Left lung (tissue), 10 donors: Measurements from ENCODE around the gene OPRM1. TPM values are rescaled to one million over a fixed set of nuclear protein-coding genes. Genes with fewer than 3 reads are reported as not detected.
A peak's percentile ranks its signal among the peaks of the same experiment; 100 is the strongest.

ENCODE experiments used
- ATAC-seq: fragments of 200-7000 bp; cut with Tn5 transposase; one replicate; pipeline ENCODE4 v1.9.1; 2020; ENCODE audit warnings: moderate library complexity
- DNase-seq, 4 donors: peaks; one replicate each; pipeline ENCODE4 v3.0.0-alpha.2; 2013 to 2020
- H3K27ac ChIP-seq, 2 donors: fragments of 200-600 bp; sonication (generic) in 1 of 2; one replicate each; pipeline versions ENCODE4 v1.5.0 to v1.8.0; 2020 to 2021
- H3K27me3 ChIP-seq, 2 donors: fragments of 200-600 bp; sonication (generic) in 1 of 2; one replicate each; pipeline versions ENCODE4 v1.5.0 to v1.8.0; 2020 to 2021
- H3K36me3 ChIP-seq, 2 donors: fragments of 200-600 bp; sonication (generic) in 1 of 2; one replicate each; pipeline versions ENCODE4 v1.5.0 to v1.8.0; 2020 to 2021
- H3K4me1 ChIP-seq, 2 donors: fragments of 200-600 bp; one replicate each; pipeline ENCODE4 v1.8.0; 2021
- H3K4me3 ChIP-seq, 2 donors: fragments of 200-600 bp; sonication (generic) in 1 of 2; one replicate each; pipeline versions ENCODE4 v1.5.0 to v1.8.0; 2020 to 2021; ENCODE audit warnings: mild to moderate bottlenecking in 1 of 2
- H3K9me3 ChIP-seq, 2 donors: fragments of 200-600 bp; sonication (generic) in 1 of 2; one replicate each; pipeline versions ENCODE4 v1.5.0 to v1.8.0; 2020 to 2021
- intact Hi-C, 2 donors: fragments of 100-400 bp; cut with DNase I; formaldehyde crosslinking; loops; one replicate each; pipeline versions ENCODE4 v1.11.2 to v1.14.2; 2022
- polyA plus RNA-seq, 6 donors: library from polyadenylated mRNA; unstranded; fragments of 120-200 nt; gene quantifications; one replicate each; pipeline ENCODE4 v1.2.1, GENCODE V29; 2013; ENCODE audit not compliant: insufficient read length in 6 of 6
- total RNA-seq, 2 donors: library from RNA; stranded (reverse); fragmentation: NEBNext Ultra II Directional; extraction: Animal tissue kit (Norgen Biotek cat#: 25700); gene quantifications; one replicate each; pipeline ENCODE4 v1.2.1, GENCODE V29; 2021
- TF ChIP-seq, protein P1 (sequence below), 2 donors: fragments of 200-600 bp; sonication (generic) in 1 of 2; IDR thresholded peaks; one replicate each; pipeline versions ENCODE4 v1.5.0 to v1.8.0; 2021; ENCODE audit warnings: antibody characterized with exemption in 2 of 2
- donor health status: DM: no; HTN: yes; CAD: no.
- donor health status: DM: no; HTN: no; CAD: no.

Gene OPRM1
- total and polyA plus RNA-seq, 8 donors: not detected

DNA sequence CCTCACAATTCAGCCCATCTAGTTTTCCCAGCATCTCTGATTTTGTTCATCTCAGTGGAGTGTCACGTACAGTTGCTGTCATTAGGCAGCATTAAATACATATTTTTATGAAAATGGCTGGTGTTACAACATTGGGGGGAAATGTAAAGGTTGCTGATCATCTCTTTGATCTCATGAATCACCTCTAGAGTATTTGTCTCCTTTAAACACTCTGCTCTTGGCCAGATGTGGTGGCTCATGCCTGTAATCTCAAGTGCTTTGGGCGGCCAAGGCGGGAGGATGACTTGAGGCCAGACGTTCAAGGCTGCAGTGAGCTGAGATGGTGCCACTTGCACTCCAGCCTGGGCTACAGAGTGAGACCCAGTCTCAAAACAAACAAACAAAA lies 189.5 kb downstream of the OPRM1 start:
- TF ChIP-seq, protein P1, sequence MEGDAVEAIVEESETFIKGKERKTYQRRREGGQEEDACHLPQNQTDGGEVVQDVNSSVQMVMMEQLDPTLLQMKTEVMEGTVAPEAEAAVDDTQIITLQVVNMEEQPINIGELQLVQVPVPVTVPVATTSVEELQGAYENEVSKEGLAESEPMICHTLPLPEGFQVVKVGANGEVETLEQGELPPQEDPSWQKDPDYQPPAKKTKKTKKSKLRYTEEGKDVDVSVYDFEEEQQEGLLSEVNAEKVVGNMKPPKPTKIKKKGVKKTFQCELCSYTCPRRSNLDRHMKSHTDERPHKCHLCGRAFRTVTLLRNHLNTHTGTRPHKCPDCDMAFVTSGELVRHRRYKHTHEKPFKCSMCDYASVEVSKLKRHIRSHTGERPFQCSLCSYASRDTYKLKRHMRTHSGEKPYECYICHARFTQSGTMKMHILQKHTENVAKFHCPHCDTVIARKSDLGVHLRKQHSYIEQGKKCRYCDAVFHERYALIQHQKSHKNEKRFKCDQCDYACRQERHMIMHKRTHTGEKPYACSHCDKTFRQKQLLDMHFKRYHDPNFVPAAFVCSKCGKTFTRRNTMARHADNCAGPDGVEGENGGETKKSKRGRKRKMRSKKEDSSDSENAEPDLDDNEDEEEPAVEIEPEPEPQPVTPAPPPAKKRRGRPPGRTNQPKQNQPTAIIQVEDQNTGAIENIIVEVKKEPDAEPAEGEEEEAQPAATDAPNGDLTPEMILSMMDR (IDR thresholded peaks at IDR 0.05): no peak
- Histone ChIP-seq H3K27ac (no peak overlapping the region), H3K4me1 (peaks cover 0 to 3% of the 10 kb centered on the region in 2 donors), H3K4me3 (no peak overlapping the region), H3K36me3 (no peaks in the 10 kb centered on the region), H3K9me3 (no peaks in the 10 kb centered on the region), H3K27me3 (no peaks in the 10 kb centered on the region)
- no peak for DNase-seq
- ATAC-seq: no peak
- intact Hi-C loops: no loop called here

DNA sequence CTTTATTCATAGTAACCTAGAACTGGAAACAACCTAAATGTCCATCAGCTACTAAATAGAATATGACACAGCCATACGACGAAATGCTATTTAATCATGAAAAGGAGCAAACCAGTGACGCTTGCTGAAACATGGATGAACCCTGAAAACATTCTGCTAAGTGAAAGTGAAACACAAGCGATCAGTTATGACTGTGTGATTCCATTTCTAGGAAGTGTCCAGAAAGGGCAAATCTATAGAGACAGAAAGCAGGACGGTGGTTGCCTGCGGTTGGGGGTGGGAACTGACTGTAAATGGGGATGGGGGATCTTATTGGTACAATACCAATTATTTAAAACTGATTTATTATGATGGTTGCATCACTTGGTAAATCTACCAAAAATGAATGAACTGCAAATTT lies 190.7 kb downstream of the OPRM1 start:
- DNase-seq (no peak), ATAC-seq (no peak)
- intact Hi-C loops: no loop called here
- Histone ChIP-seq H3K27ac (no peak overlapping the region), H3K4me1 (peaks cover 0 to 13% of the 10 kb centered on the region in 2 donors), H3K4me3 (no peak overlapping the region), H3K9me3 (no peaks in the 10 kb centered on the region), H3K27me3 (no peaks in the 10 kb centered on the region), H3K36me3 (no peaks in the 10 kb centered on the region)
- TF ChIP-seq, protein P1 (IDR thresholded peaks at IDR 0.05): no peak

DNA sequence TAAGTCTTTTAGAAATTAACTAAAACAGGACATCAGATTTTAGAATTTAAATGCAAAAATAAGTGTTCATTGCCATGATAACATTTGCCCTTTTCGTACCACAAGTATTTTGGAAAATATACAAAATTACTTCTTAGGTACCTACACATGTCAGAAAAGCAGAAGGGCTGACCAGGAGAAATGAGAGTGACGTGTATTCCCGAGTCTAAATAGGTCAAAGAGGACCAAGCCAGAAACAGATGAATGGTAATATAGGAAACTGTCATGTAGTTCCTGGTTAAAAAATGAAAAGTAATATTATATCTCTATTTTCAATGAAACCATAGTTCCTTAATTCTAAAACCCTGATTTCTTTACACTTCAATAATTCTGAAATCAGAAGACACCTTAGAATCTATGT lies 191.4 kb downstream of the OPRM1 start:
- ATAC-seq: no peak
- DNase-seq: no peak
- peaks cover 0 to 13% of the 10 kb centered on the region in 2 donors for H3K4me1 ChIP-seq
- no peaks in the 10 kb centered on the region for H3K36me3 ChIP-seq
- H3K9me3 ChIP-seq: no peaks in the 10 kb centered on the region
- TF ChIP-seq, protein P1 (IDR thresholded peaks at IDR 0.05): no peak
- no peaks in the 10 kb centered on the region for H3K27me3 ChIP-seq
- intact Hi-C loops: no loop called here
- H3K27ac ChIP-seq: no peak overlapping the region
- no peak overlapping the region for H3K4me3 ChIP-seq

DNA sequence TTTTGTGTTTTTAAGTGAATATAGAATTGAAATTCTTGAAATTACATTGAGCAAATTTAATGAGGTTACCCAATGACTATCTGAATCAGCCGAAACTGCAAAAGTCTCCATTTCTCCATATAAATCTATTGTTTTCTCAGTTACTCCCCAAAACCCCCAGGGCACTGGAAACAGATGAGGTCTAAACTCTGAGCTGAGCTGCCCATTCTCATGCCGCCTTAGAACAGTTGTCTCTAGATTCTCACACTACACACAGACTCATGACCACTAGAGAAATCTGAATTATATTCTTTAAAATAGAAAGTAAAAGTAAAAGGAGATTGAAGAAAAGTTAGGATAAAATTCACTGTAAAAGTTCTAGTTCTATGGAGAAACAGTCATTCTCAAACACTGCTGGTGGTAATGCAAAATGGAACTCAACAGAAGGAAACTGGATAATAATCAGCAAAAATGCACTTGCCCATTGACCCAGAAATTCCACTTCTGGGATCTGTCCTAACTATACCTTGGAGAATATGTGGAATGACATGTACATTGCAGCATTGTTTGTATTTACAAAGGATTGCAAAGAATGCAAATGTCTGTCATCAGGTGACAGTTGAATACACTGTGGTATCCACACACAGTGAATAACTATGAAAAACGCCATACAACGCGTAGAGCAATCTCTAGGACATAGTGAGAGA lies 192.0 kb downstream of the OPRM1 start:
- intact Hi-C loops: no loop called here
- ATAC-seq (no peak), DNase-seq (no peak)
- no peak overlapping the region for H3K4me3 ChIP-seq
- no peak overlapping the region for H3K27ac ChIP-seq
- no peaks in the 10 kb centered on the region for H3K36me3 ChIP-seq
- no peaks in the 10 kb centered on the region for H3K9me3 ChIP-seq
- H3K27me3 ChIP-seq: no peaks in the 10 kb centered on the region
- H3K4me1 ChIP-seq: peaks cover 0 to 13% of the 10 kb centered on the region in 2 donors
- TF ChIP-seq, protein P1 (IDR thresholded peaks at IDR 0.05): no peak

DNA sequence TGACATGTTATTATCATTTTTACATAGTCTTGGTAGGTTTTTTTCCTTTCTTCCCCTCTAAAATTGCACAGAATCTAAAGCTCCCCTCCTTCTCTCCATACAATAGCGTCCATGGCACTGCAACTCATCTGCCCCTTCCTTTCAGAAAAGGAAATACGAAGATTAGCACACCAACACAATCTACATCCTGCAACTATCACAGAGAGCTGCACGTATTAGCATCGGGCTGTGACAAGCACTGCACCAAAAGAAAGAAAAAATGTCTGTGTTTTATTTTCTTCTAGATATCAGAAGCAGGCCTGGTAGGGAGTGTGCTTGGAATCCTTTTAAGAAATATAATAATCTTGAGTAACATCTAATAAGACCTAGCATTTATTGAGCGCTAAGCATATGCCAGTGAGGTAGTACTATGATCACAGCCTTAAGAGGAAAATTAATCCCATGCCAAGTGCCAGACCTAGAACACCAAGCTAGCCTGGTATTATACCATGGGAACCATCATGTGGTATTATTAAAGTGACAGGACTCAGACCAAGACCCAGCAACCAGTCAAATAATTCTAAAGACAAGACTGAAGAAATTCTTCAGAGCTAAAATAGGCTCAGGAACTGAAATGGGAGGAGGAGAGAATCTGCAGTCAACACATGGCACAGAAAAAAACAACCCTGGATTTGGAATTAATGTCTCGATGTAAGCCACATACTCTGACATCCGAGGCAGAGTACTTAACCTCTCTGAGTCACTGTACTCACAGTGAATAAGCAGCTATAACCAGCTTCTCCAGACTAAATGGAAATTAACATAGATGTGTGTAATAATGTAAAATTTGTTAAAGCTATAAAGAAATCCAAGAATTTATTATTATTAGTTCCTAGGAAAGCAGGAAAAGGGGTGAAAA lies 193.2 kb downstream of the OPRM1 start:
- H3K9me3 ChIP-seq: no peaks in the 10 kb centered on the region
- intact Hi-C loops: no loop called here
- no peaks in the 10 kb centered on the region for H3K36me3 ChIP-seq
- TF ChIP-seq, protein P1 (IDR thresholded peaks at IDR 0.05): no peak
- peak overlapping the region in 1 of 2 donors; percentile 6 for H3K27ac ChIP-seq
- ATAC-seq: peak; percentile 58
- peaks cover 0 to 13% of the 10 kb centered on the region in 2 donors for H3K4me1 ChIP-seq
- H3K4me3 ChIP-seq: no peak overlapping the region
- H3K27me3 ChIP-seq: no peaks in the 10 kb centered on the region
- DNase-seq: no peak
